CD4-positive, alpha-beta T cell treated with Interferon alpha-2 for 1 hour (primary cell): Measurements from ENCODE around the gene MS4A8.
"Not testable (repeated sequence)": the region's sequence is repeated elsewhere in the genome, so short reads cannot be mapped to it uniquely, and the experiment has no call there.

Experiments
- DNase-seq, 2 donors: peaks; one replicate each; pipeline ENCODE4 v3.0.0-alpha.2; 2020 to 2022

The MS4A8 gene

GRCh38 chr11:60731586-60731985, 32.2 kb downstream of the MS4A8 start:
- DNase-seq = no peak

GRCh38 chr11:60734279-60734678, 34.9 kb downstream of the MS4A8 start:
- no peak for DNase-seq

GRCh38 chr11:60739114-60739513, 39.7 kb downstream of the MS4A8 start:
- DNase-seq = no peak

- DNase-seq = no peak
These were observed 41.2 kb downstream of the MS4A8 start for GRCh38 chr11:60740573-60740972.

DNA sequence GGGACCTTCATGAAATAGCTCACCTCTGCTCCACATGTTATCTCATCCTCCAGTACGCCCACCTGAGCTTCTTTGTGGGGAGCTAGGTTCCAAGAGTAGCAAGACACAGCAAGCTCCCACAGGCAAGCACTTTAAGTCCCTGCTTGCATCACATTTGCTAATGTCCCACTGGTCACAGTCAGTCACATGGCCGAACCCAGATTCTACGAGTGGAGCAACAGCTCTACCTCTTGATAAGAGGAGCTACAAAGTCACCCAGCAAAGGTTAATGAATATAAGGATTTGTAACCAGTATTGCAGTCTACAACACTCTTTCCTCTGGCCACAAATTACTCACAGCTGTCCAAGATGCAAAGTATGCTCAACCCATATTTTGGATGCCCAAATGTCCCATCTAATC, 42.0 kb downstream of the MS4A8 start:
- no peak for DNase-seq

DNA sequence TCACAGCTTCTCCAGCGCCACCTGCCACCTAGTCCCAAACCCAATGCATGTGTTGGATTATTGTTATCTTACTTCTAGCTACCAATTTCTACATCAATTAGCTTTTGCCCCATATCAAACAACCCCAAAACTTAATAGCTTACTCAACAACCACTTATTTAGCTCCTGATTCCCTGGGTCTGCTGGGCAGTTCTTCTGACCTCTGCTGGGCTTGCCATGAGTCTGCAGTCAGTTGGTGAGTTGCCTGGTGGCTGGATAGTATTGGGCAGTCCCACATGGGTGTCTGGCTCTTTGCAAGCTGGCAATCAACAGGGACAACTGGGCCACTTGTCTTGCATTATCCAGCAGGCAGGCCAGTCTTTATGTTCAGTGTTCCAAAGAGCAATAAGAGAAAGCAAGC, 43.6 kb downstream of the MS4A8 start:
- DNase-seq = no peak

DNA sequence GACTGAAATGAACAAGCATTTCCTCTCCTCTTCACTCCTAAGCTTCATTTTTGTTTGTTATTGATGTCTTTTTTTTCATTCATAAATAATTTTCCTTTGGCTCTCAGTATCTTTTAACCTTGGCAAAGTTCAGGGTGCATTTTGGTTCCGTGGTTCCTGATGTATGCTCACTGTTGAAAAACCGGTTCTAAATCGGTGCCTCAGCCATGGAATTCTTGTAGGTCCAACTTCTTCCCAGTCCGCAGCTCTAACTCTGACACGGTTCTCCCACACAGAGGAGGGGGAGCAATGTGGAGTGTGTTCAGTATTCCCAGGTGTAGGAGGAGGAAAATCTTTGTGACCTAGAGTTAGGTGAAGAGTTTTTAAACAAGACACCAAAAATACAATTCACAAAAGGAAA, 44.7 kb downstream of the MS4A8 start:
- DNase-seq = no peak

DNA sequence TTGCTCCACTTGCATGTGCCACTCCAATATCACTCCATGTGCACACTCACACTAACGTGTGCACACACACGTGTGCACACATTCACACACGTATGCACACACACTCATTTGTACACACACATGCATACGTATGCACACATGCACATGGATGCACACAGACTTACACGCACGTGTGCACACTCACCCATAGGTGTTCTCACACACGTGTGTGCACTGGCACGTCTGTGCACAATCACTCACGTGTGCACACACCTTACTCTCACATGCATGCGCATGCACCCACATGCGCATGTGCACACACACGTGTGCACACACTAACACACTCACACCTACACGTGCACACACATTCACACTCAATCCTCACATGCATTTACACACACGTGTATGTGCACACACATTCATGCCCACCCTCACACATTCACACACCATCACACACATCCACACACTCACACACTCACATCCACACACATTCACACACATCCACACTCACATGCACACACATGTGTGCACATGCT, 48.0 kb downstream of the MS4A8 start:
- DNase-seq = no peak

DNA sequence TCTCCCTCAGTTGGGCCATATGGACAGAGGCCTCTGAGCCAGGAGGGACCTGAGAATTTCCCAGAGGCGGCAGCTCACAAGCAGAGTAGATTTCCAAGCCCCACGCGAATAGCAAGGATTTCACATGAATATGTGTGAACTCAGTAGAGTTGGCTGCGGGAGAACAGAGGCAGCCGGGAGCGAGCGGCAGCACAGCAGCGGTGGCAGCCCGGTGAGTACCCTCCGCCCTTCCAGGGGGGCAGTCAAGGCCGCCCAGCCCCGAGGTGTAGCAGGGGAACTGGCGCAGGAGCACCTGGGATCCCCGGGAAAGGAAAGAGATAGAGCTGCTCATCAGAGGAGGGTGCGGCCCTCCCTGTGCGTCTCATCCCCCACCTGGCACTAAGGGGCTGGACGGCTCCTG, 48.8 kb downstream of the MS4A8 start:
- no peak for DNase-seq

- DNase-seq = no peak
These were observed 49.4 kb downstream of the MS4A8 start for GRCh38 chr11:60748821-60749220.

DNA sequence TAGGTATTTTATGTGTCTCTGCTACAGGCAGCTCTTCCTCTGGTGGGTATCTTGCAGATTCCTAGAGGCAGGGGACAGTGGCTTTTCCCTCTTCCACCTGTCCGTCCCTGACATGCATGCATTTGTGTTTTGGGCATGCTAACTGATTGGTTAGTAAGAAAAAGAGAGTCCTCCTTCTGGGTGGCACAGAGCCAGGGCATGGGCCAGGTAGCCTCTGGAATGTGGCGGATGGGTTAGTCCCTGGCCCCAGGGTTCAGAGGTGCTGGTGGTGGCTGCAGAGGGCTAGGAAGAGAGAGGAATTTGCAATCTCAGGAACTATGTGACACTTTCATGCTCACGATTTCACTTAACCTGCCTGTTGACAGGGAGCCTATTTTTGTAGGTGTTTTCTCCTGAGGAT, 51.5 kb downstream of the MS4A8 start:
- DNase-seq = no peak

DNA sequence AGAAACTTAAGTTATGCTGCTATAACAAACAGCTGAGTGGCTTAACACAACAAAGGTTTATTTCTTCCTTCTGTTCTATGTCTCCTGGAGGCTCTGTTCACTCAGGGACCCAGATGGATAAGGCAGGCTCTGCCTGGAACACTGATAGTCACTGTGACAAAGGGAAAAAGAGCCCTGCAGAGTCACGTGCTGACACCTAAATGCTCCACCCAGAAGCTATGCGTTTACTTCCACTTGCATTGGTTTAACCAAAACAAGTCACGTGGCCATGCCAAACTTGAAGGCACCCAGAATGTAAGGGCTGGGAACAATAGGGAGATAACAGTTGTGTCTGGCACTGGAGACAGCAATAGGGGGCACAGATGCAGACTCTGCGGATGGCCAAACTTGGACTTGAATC, 53.9 kb downstream of the MS4A8 start:
- no peak for DNase-seq

DNA sequence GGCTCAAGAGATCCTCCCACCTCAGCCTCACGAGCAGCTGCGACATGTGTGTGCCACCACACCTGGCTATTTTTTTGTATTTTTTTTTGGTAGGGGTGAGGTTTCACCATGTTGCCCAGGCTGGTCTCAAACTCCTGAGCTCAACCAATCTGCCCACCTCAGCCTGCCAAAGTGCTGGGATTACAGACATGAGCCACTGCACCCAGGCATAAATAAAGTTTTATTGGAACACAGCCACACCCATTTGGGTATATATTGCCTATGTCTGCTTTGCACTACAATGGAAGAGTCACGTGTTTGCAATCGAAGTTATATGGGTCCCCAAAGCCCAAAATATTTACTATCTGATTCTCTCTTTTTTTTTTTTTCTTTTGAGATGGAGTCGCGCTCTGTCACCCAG, 55.5 kb downstream of the MS4A8 start:
- DNase-seq = no peak

- DNase-seq = peak in 1 of 2 donors; percentile 1
These were observed 57.1 kb downstream of the MS4A8 start, which contains the start of gene MS4A15 for GRCh38 chr11:60756307-60757032. Gene MS4A15, plus strand, starts transcription at chr11:60756867. Its CDS starts 6,867 bp downstream, at chr11:60763734.

- no peak for DNase-seq
These were observed 57.9 kb downstream of the MS4A8 start for GRCh38 chr11:60757231-60757800.

DNA sequence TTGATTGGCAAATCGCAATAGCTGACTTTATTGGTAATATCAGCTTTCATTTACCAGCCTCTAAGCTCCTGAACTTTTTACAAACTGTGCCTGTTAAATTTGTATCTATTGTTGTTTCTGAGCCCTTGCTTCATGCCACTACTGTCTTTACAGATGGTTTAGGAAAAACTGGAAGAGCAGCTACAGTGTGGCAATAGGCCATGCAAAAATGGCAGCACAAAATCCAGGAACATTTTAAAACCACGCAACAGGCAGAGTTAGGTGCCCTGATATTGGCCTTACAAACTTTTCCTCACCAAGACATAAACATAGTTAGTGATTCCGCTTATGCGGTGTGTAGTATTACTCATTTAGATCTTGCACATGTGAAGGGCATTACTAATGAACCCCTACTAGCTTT, 59.3 kb downstream of the MS4A8 start:
- DNase-seq = not testable (repeated sequence)

DNA sequence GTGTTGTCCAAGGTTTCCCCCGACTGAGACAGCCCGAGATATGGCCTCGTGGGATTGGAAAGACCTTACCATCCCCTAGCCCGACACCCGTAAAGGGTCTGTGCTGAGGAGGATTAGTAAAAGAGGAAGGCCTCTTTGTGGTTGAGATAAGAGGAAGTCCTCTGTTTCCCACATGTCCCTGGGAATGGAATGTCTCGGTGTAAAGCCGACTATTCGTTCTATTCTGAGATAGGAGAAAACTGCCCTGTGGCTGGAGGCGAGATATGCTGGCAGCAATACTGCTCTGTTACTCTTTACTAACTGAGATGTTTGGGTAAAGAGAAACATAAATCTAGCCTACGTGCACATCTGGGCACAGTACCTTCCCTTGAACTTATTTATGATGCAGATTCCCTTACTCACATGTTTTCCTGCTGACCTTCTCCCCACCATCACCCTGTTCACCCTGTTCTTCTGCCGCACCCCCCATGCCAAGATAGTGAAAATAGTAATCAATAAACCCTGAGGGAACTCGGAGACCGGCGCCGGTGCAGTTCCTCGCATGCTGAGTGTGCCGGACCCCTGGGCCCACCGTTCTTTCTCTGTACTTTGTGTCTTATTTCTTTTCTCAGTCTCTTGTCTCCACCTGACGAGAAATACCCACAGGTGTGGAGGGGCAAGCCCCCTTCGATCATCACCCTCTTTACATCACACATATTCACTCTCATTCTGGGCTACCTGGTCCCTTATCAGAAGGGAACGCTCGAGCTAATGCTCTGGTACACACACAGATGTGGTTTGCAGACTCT, 60.2 kb downstream of the MS4A8 start:
- not testable (repeated sequence) for DNase-seq

DNA sequence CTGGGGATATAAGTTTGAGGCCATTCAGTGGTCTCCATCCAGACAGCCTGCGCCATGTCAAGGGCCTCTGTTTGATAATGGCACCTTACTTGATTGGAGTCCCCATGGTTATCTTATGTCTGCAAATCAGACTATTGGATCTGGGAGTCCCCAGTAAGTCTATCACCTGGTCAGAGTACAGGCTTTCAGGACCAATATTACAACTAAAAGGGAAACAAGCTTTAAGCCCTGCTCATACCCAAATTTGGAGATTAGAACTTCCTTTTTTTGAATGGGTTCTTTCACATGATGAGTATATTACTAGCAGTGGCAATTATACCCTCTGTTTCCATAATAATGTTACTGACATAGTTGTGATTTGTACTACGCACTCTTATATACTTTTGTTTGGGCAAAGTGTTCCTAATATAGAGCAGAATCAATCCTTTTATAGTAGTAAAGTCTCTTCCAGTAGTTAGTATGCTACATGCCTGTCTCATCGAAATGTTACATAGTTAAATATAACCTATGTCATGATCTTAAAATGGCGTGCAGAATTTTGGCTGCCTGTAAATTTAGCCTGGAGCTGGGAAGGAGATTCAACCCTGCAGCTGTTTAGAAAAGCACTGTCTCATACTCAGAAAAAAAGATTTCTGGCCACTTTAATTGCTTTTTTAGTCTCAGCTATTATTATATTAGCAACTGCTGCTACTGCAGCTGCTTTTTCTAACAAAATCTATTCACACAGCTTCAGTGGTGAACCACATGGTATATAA, 62.2 kb downstream of the MS4A8 start:
- DNase-seq = no peak

DNA sequence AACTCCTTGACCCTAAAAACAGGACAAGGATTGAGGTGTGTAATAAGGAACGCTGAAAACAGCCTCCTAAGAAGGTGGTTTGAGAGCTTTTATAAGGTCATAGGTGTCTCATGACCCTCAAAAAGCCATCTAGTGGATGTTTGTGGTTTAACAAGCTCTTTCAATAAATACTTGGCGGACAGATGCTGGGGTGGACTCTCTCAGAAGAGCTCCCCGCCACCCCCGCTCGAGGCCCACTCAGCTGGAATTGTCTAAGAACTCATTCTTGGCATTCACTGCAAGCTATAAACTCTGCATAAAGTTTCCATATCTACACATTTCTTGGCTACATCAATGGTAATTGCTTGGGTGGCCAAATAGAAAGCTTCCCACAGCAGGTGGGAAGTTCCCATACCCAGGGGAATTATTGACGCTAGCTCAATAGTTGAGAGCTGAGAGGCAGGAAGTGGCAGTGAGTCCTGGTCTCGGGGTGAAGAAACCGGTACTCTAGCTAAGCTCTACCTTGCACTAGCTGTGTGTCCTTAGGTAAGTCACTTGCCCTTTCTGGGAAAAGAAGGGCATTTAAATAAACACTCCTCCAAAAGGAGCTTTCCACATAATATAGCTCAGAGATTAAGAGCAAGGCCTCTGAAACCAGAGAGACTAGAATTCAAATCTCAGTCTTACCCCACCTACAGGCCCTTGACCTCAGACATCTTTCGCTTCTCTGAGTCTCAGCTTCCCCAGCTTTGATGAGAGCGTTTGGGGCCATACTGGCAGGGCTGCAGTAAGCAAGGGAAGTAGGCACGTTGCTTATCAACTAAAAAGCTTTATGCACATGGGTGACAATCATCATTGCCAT, 63.7 kb downstream of the MS4A8 start:
- peak in 1 of 2 donors; percentile 7 for DNase-seq

GRCh38 chr11:60763692-60764369, 64.4 kb downstream of the MS4A8 start:
- no peak for DNase-seq

- DNase-seq = no peak
These were observed 65.5 kb downstream of the MS4A8 start for GRCh38 chr11:60764879-60765278.
